ENCODE measurements around the gene CEP97. TPM values are rescaled to one million over a fixed set of nuclear protein-coding genes. Genes with fewer than 3 reads are reported as not detected.
A peak's percentile ranks its signal among the peaks of the same experiment; 100 is the strongest.
"Not testable (repeated sequence)": the region's sequence is repeated elsewhere in the genome, so short reads cannot be mapped to it uniquely, and the experiment has no call there.

Gene CEP97
- total and polyA plus RNA-seq, 3 donors from 2014 or later = 19.3 to 26.5 (median 22.1) TPM

- H3K27ac ChIP-seq; H3K27me3 ChIP-seq; intact Hi-C loops (cut with DNase I; ENCODE audit: low total_unique reads); H3K36me3 ChIP-seq (ENCODE audit: low read depth, missing control alignments); H3K4me3 ChIP-seq; H3K9me3 ChIP-seq; H3K4me1 ChIP-seq: not testable (repeated sequence)
- peak; percentile 56 for DNase-seq
- TF ChIP-seq, protein P1, sequence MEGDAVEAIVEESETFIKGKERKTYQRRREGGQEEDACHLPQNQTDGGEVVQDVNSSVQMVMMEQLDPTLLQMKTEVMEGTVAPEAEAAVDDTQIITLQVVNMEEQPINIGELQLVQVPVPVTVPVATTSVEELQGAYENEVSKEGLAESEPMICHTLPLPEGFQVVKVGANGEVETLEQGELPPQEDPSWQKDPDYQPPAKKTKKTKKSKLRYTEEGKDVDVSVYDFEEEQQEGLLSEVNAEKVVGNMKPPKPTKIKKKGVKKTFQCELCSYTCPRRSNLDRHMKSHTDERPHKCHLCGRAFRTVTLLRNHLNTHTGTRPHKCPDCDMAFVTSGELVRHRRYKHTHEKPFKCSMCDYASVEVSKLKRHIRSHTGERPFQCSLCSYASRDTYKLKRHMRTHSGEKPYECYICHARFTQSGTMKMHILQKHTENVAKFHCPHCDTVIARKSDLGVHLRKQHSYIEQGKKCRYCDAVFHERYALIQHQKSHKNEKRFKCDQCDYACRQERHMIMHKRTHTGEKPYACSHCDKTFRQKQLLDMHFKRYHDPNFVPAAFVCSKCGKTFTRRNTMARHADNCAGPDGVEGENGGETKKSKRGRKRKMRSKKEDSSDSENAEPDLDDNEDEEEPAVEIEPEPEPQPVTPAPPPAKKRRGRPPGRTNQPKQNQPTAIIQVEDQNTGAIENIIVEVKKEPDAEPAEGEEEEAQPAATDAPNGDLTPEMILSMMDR (IDR thresholded peaks at IDR 0.05) = peak; percentile 19 to 37 (median 30)
- 80 to 87% methylated on average over 13 of the region's 13 CpGs for whole genome bisulfite sequencing, 2 donors
Measured at GRCh38 chr3:101693540-101693939, 30.9 kb upstream of the CEP97 start.

DNA sequence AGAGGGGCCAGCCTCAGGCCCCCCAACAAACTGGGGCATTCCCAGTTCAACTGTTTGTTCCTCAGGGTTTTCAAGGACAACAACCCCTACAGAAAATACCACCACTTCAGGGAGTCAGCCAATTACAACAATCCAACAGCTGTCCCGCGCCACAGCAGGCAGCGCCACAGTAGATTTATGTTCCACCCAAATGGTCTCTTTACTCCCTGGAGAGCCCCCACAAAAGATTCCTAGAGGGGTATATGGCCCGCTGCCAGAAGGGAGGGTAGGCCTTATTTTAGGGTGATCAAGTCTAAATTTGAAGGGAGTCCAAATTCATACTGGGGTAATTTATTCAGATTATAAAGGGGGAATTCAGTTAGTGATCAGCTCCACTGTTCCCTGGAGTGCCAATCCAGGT is 29.6 kb upstream of the CEP97 start:
- H3K4me3 ChIP-seq; H3K27ac ChIP-seq; intact Hi-C loops (cut with DNase I; ENCODE audit: low total_unique reads); H3K36me3 ChIP-seq (ENCODE audit: low read depth, missing control alignments); H3K4me1 ChIP-seq; H3K9me3 ChIP-seq; DNase-seq; H3K27me3 ChIP-seq: not testable (repeated sequence)
- WGBS, 2 donors = 53% methylated on average over 4 of the region's 4 CpGs

DNA sequence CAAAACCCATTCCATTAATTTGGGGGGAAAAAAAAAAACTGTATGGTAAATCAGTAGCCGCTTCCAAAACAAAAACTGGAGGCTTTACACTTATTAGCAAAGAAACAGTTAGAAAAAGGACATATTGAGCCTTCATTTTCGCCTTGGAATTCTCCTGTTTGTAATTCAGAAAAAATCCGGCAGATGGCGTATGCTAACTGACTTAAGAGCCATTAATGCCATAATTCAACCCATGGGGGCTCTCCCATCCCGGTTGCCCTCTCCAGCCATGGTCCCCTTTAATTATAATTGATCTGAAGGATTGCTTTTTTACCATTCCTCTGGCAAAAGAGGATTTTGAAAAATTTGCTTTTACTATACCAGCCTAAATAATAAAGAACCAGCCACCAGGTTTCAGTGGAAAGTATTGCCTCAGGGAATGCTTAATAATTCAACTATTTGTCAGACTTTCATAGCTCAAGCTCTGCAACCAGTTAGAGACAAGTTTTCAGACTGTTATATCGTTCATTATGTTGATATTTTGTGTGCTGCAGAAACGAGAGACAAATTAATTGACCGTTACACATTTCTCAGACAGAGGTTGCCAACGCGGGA is 28.5 kb upstream of the CEP97 start:
- 38 to 57% methylated on average over 10 of the region's 10 CpGs for WGBS, 2 donors
- intact Hi-C loops (cut with DNase I; ENCODE audit: low total_unique reads) = no loop called here

DNA sequence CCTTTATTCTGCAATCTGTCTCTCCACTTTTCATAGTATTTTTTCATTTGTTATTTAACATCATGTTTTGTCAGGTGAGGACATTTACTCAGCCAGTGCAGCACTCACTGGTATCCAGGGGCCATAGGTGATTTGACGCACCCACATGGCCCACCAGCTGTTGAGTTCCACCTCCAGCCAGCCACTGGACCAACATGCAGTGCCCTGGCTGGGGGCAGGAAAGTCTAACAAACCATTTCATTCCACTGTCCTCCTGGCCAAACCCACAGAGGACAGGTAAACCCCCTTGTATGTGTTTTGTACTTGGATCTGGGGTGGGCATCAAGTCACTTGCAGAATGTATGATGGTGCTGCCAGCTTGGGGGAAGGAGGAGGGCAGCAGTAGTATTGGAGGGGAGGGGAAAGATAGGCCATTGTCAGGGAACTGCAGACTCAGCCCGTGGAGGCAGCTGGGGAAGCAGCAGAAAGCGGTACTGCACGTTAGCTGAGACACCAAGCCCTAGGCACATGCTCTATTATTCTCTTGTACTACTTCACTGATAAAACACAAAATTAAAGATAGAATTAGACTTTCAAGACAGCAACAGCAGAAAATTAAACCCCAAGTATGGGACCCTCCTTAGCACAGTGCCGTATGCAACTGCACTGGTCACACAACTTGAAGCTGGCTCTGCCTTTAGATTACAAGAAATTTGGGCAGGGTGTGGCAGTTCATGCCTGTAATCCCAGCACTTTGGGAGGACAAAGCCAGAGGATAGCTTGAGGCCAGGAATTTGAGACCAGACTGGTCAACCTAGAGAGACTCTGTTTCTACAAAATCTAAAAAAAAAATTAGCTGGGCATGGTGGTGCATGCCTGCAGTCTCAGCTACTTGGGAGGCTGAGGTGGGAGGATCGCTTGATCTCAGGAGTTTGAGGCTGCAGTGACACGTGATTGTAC is 22.4 kb upstream of the CEP97 start:
- Histone ChIP-seq H3K9me3 (no peaks in the 10 kb centered on the region), H3K36me3 (ENCODE audit: low read depth, missing control alignments) (no peaks in the 10 kb centered on the region), H3K27me3 (no peaks in the 10 kb centered on the region), H3K27ac (no peak overlapping the region), H3K4me3 (no peak overlapping the region), H3K4me1 (no peaks in the 10 kb centered on the region)
- no peak for TF ChIP-seq POLR2A (IDR thresholded peaks at IDR 0.05)
- TF ChIP-seq, protein P1 (IDR thresholded peaks at IDR 0.05) = no peak
- 80 to 83% methylated on average over 7 of the region's 7 CpGs for WGBS, 2 donors
- intact Hi-C loops (cut with DNase I; ENCODE audit: low total_unique reads) = loop anchor here (10.0 kb wide), 1 partner anchor 523 kb away; no protein-coding TSS in a partner anchor
- no peak for DNase-seq

More for the DNA sequence above, 28.5 kb upstream of the CEP97 start:
- no peaks in the 10 kb centered on the region for H3K4me1 ChIP-seq
- H3K27ac ChIP-seq = no peak overlapping the region
- no peaks in the 10 kb centered on the region for H3K27me3 ChIP-seq
- H3K36me3 ChIP-seq (ENCODE audit: low read depth, missing control alignments) = no peaks in the 10 kb centered on the region
- no peak overlapping the region for H3K4me3 ChIP-seq
- no peaks in the 10 kb centered on the region for H3K9me3 ChIP-seq
- peak; percentile 64 for DNase-seq
- no peak for TF ChIP-seq POLR2A (IDR thresholded peaks at IDR 0.05)
- TF ChIP-seq, protein P1 (IDR thresholded peaks at IDR 0.05) = peak; percentile 57 to 70 (median 59)

DNA sequence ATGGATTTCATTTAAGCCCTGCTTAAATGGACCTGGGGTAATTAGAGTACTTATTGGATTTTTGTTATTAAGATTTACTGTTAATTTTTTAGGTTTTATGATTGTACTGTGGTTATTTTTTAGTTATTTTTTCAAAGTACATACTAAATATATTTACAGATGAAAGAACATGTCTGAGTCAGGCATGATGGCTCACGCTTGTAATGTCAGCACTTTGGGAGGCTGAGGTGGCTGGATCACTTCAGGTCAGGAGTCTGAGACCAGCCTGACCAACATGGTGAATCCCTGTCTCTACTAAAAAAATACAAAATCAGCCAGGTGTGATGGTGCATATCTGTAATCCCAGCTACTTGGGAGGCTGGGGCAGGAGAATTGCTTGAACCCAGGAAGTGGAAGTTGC is 21.7 kb upstream of the CEP97 start:
- DNase-seq = no peak
- H3K27ac ChIP-seq = no peak overlapping the region
- no peaks in the 10 kb centered on the region for H3K27me3 ChIP-seq
- H3K9me3 ChIP-seq = no peaks in the 10 kb centered on the region
- intact Hi-C loops (cut with DNase I; ENCODE audit: low total_unique reads) = loop anchor here (10.0 kb wide), 1 partner anchor 522 kb away; no protein-coding TSS in a partner anchor
- TF ChIP-seq POLR2A (IDR thresholded peaks at IDR 0.05) = no peak
- TF ChIP-seq, protein P1 (IDR thresholded peaks at IDR 0.05) = no peak
- no peak overlapping the region for H3K4me3 ChIP-seq
- no peaks in the 10 kb centered on the region for H3K36me3 ChIP-seq (ENCODE audit: low read depth, missing control alignments)
- WGBS, 2 donors = 77 to 94% methylated on average over 1 of the region's 1 CpG
- no peaks in the 10 kb centered on the region for H3K4me1 ChIP-seq
